B cell (primary cell): Measurements from ENCODE around the gene MRPL28.

Source experiments
- EZH2 ChIP-seq: IDR thresholded peaks from 2 replicates; pipeline ENCODE4 v1.6.1; 2012; ENCODE audit warnings: borderline replicate concordance, low read depth, mild to moderate bottlenecking, moderate library complexity, low read length; ENCODE audit not compliant: insufficient read depth, poor library complexity, severe bottlenecking
- TF ChIP-seq, protein P1 (sequence below): fragments of 200-600 bp; IDR thresholded peaks from one replicate; pipeline ENCODE4 v1.8.0; 2022; ENCODE audit warnings: antibody characterized with exemption, mild to moderate bottlenecking

GRCh38 chr16:340370-341091 lies 29.8 kb downstream of the MRPL28 start:
- TF ChIP-seq, protein P1, sequence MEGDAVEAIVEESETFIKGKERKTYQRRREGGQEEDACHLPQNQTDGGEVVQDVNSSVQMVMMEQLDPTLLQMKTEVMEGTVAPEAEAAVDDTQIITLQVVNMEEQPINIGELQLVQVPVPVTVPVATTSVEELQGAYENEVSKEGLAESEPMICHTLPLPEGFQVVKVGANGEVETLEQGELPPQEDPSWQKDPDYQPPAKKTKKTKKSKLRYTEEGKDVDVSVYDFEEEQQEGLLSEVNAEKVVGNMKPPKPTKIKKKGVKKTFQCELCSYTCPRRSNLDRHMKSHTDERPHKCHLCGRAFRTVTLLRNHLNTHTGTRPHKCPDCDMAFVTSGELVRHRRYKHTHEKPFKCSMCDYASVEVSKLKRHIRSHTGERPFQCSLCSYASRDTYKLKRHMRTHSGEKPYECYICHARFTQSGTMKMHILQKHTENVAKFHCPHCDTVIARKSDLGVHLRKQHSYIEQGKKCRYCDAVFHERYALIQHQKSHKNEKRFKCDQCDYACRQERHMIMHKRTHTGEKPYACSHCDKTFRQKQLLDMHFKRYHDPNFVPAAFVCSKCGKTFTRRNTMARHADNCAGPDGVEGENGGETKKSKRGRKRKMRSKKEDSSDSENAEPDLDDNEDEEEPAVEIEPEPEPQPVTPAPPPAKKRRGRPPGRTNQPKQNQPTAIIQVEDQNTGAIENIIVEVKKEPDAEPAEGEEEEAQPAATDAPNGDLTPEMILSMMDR: no peak
- no peak for TF ChIP-seq EZH2
